IPS-18a (cell line): Measurements from ENCODE around the gene PHEX.

Experiments used
- H3K27ac ChIP-seq: one replicate; pipeline ENCODE4 v1.5.1; 2013; ENCODE audit warnings: low read length
- H3K27me3 ChIP-seq: one replicate; pipeline ENCODE4 v1.6.1; 2013; ENCODE audit warnings: mild to moderate bottlenecking, low read length; ENCODE audit not compliant: control insufficient read depth, insufficient read depth
- H3K36me3 ChIP-seq: one replicate; pipeline ENCODE4 v1.6.1; 2013; ENCODE audit warnings: low read depth, low read length; ENCODE audit not compliant: control insufficient read depth
- H3K4me1 ChIP-seq: one replicate; pipeline ENCODE4 v1.6.1; 2013; ENCODE audit warnings: low read depth, low read length; ENCODE audit not compliant: control insufficient read depth
- H3K4me3 ChIP-seq: one replicate; pipeline ENCODE4 v1.5.1; 2013; ENCODE audit warnings: low read length
- H3K9ac ChIP-seq: one replicate; pipeline ENCODE4 v1.6.1; 2013; ENCODE audit warnings: mild to moderate bottlenecking, low read length, moderate library complexity
- H3K9me3 ChIP-seq: one replicate; pipeline ENCODE4 v1.6.1; 2013; ENCODE audit warnings: low read depth, low read length; ENCODE audit not compliant: control insufficient read depth

The PHEX gene

DNA sequence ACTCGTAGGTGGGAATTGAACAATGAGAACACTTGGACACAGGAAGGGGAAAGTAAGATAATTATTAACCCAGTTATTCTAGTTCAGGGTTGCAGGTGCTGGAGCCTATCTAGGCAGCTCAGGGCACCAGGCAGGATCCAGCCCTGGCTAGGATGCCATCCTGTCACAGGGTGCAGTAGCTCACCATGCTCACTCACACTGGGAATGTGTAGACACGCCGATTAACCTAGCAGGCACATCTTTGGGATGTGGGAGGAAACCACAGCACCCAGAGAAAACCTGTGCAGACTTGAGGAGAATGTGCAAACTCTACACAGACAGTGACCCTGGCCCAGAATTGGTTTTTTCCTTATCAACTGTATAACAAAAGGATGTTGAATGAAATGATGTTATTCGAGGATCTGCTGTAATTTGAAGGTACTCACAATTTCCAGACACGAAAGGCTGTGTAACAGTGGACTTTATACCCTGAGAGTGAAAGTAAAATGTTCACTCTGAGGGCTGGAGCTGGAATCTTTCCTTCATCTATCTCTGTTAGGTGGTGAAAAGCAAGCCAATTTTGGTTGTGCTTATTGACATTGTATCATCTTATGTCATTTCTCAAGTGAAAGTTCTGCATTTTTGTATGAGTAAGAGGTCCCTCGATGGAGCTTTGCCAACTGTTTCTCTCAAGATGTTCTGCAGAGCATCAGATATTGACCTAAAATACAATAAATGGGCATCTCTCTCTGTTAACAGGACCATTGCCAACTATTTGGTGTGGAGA, 78.8 kb downstream of the PHEX start:
- no peaks in the 10 kb centered on the region for H3K4me1 ChIP-seq
- H3K9ac ChIP-seq: no peak overlapping the region
- no peaks in the 10 kb centered on the region for H3K27me3 ChIP-seq
- H3K9me3 ChIP-seq: peaks cover 3% of the 10 kb centered on the region
- no peaks in the 10 kb centered on the region for H3K36me3 ChIP-seq
- H3K4me3 ChIP-seq: no peak overlapping the region
- H3K27ac ChIP-seq: no peak overlapping the region

DNA sequence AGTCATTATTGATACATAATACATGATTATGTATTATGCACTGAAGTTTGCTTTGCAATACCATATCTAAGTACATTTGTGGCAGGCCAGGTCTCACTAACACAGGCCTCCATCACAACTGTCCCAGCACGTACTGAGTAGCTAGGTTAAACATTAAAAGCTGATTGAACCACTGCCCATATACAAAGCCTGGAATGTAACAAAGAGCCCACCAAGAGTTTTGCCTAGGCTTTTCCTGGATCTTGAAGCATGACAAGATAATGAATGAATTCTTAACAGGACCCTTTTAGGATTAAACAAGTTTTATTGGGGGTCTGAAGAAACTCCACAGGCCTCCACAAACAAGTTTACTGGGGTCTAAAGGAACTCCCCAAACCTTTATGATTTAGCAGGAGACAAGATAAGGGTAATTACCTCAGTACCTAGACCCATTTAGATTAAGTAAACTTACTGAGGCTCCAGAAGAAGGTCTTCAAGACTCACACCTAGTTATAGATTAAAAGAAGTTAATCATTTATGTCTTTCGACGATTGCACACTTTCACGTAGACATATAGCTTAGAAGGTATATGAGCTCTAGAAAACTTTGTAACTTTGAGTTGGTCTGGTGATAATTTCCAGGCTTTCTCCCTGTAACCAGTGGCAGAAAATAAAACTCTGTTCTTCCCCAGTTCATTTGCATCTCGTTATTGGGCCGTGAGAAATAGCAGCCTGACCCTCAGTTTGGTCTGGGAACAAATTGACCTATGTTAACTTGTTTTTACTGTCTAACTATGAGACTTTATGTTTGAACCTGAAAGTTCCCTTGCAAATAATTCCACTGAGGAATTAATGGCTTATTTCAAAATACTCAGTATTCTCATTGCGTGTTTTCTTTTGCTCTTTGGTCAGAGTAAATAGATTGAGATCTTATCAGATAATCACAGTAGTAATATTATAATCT, 84.8 kb downstream of the PHEX start:
- Histone ChIP-seq H3K9ac (no peak overlapping the region), H3K27ac (no peak overlapping the region), H3K4me3 (no peak overlapping the region), H3K4me1 (no peaks in the 10 kb centered on the region), H3K27me3 (no peaks in the 10 kb centered on the region), H3K36me3 (no peaks in the 10 kb centered on the region), H3K9me3 (peaks cover 8% of the 10 kb centered on the region)

DNA sequence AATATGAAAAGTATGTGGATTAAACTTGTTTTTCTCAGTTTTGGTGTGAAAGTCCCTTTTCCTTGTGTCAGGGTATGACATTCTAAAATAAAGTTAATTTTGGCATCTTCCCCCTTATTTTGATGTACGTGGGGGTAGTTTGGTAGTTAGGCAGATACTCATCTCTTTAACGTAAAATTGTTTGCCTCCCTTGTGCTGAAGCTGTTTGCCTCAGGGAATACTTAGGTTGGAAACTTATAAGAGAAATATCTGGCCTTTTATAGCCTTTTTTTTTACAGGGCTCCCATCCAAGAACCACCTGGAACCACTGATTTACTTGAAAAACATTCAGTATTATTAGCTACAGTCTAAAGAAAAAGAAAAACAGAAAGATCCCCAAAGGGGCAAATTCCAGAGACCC, 85.5 kb downstream of the PHEX start:
- H3K27ac ChIP-seq: no peak overlapping the region
- H3K9me3 ChIP-seq: peaks cover 8% of the 10 kb centered on the region
- H3K4me1 ChIP-seq: no peaks in the 10 kb centered on the region
- H3K4me3 ChIP-seq: no peak overlapping the region
- no peak overlapping the region for H3K9ac ChIP-seq
- no peaks in the 10 kb centered on the region for H3K27me3 ChIP-seq
- no peaks in the 10 kb centered on the region for H3K36me3 ChIP-seq

DNA sequence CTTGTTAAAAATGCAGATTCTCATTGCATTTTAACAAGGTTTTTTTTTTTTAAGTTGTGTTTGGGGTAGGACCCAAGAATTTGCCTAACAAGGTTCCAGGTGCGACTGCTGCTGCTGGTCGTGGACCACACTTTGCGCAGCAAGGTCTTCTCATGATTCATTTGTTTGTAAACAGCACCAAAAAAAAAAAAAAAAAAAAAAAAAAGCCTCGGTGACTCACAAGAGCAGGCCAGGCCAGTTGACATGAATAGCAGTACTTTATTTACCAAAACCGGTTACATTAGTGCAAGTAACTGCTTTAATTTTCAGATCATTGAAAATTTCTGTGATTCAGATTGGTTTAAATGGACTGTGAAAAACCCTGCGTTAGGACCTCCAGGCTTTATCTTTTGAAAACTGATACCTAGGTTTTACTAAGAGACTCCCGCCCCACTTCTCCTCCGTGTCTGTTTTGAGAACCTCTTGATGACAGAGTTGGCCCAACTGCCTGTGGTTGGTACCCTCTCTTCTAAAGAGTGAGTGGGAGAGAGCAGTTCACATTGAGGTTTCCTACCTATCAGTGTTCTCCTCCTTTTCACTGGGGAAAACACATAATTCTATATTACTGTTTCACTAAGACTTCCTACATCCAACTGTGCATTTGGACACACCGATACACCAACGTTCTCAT, 86.2 kb downstream of the PHEX start:
- H3K36me3 ChIP-seq: no peaks in the 10 kb centered on the region
- H3K27me3 ChIP-seq: no peaks in the 10 kb centered on the region
- no peaks in the 10 kb centered on the region for H3K4me1 ChIP-seq
- H3K4me3 ChIP-seq: no peak overlapping the region
- H3K9ac ChIP-seq: no peak overlapping the region
- H3K9me3 ChIP-seq: peaks cover 8% of the 10 kb centered on the region
- H3K27ac ChIP-seq: no peak overlapping the region

DNA sequence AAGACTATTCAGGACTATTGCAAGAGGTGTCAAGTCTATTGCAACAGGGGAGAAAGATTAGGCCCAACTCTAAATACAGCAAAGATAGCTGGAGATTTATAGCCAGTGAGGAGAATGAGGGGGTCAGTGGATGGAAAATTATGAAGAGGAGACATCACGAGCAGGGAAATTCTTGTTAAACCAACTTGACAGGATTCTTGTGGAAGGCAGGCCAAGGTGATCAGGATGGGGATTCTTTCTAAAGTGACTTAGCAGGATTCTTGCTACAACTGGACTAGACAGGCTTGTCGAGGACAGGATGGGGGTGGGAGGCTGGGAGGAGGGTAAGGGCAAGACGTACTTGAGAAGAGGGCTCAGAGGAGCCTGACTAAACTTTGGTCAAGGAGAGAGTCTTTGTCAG, 89.0 kb downstream of the PHEX start:
- no peak overlapping the region for H3K9ac ChIP-seq

DNA sequence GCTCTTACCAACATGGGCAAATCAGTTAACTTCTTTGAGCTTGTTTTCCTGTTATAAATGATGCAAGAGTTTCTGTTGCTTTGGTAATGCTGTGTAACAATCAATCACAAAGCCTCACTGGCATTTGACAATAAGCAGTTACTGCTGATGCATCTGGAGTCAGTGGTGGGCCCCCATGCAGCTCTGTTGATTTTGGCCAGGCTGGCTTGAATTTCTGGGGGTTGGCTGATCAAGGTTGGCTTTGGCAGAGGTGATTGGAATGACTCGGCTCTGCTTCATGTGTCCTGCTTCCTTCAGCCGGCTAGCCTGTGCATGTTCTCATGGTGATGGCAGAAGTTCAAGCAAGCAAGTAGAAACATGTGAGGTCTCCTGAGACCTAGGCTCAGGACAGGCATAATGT, 90.4 kb downstream of the PHEX start:
- peaks cover 5% of the 10 kb centered on the region for H3K9me3 ChIP-seq
- H3K4me3 ChIP-seq: no peak overlapping the region
- no peaks in the 10 kb centered on the region for H3K36me3 ChIP-seq
- H3K27me3 ChIP-seq: no peaks in the 10 kb centered on the region
- no peak overlapping the region for H3K9ac ChIP-seq
- no peak overlapping the region for H3K27ac ChIP-seq
- H3K4me1 ChIP-seq: no peaks in the 10 kb centered on the region

More for the DNA sequence above, 89.0 kb downstream of the PHEX start:
- no peak overlapping the region for H3K4me3 ChIP-seq
- no peaks in the 10 kb centered on the region for H3K36me3 ChIP-seq
- H3K27me3 ChIP-seq: no peaks in the 10 kb centered on the region
- no peaks in the 10 kb centered on the region for H3K4me1 ChIP-seq
- peaks cover 7% of the 10 kb centered on the region for H3K9me3 ChIP-seq
- no peak overlapping the region for H3K27ac ChIP-seq

DNA sequence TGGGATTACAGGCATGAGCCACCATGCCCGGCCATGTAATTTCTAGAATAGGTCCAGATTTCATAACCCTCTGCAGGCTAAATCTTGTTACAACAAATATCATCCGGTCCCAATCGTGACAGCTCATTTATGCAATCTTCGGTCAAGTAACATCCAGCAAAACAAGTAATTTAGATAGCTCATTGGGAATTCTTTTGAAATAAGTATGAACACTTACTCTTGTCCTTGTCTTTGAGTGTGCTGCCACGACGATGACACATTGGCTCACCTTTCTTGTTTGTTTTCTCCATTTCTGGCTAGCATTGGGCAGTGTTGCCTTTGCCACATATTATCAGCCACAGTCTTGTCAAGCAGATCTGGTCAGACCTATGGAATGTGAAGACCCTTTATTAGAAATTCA, 92.0 kb downstream of the PHEX start:
- Histone ChIP-seq H3K36me3 (no peaks in the 10 kb centered on the region), H3K27ac (no peak overlapping the region), H3K27me3 (no peaks in the 10 kb centered on the region), H3K9ac (no peak overlapping the region), H3K4me3 (no peak overlapping the region), H3K9me3 (peaks cover 5% of the 10 kb centered on the region), H3K4me1 (no peaks in the 10 kb centered on the region)

DNA sequence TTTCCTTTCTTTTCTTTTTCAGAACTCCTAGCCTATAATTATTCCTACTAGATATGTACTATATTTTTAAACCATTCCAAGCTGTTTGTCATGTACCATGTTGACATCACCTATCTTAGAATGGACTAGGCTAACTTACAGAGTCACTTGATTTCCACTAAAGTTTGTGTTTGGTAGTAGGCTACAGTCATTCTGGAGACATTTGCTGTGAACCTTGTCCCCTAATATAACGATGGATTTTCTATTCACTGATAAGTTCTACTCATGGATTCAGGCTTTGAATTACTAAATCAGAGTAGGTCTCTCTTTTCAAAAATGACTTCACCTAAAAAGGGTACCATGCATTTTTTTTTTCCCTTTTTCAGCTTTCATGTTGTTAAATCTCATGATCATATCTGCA, 93.4 kb downstream of the PHEX start:
- Histone ChIP-seq H3K9me3 (peaks cover 7% of the 10 kb centered on the region), H3K4me1 (peaks cover 3% of the 10 kb centered on the region), H3K27ac (no peak overlapping the region), H3K36me3 (no peaks in the 10 kb centered on the region), H3K4me3 (no peak overlapping the region), H3K9ac (no peak overlapping the region), H3K27me3 (no peaks in the 10 kb centered on the region)

DNA sequence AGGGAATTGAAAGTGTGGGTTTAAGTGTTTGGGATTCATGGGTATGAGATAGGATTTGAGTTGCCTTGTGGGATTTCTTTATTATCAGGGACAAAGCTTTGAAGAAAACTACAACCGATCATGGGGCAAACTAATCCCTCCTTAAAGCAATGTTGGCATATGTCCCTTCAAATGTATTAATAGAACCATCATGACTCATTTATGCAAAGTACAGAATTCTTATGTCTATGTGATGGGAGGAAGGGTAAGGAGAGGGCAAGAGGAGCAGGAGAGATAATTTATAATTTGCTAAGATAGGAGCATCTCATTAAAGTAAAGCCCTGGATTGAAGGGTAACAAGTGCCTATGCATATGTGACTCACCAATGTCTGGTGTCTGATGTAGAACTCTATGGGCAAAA, 94.2 kb downstream of the PHEX start:
- Histone ChIP-seq H3K4me3 (no peak overlapping the region), H3K9ac (no peak overlapping the region), H3K36me3 (no peaks in the 10 kb centered on the region), H3K27ac (no peak overlapping the region), H3K9me3 (peaks cover 9% of the 10 kb centered on the region), H3K27me3 (no peaks in the 10 kb centered on the region), H3K4me1 (peaks cover 3% of the 10 kb centered on the region)

DNA sequence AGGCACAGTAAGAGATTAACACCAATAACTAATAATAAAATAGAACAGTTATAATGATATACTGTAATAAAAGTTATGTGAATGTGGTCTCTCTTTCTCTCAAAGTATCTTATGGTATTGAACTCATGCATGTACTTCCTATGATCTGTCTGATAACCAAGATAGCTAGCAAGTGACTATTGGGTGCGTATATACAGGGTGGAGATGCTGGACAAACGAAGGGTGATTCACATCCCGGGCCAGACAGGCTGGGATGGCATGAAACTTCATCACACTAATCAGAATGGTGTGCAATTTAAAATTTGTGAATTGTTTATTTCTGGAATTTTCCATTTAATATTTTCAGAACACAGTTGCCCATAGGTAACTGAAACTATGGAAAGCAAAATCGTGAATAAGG, 96.8 kb downstream of the PHEX start:
- Histone ChIP-seq H3K36me3 (no peaks in the 10 kb centered on the region), H3K4me1 (peaks cover 3% of the 10 kb centered on the region), H3K9ac (no peak overlapping the region), H3K27me3 (no peaks in the 10 kb centered on the region), H3K27ac (no peak overlapping the region), H3K9me3 (peaks cover 9% of the 10 kb centered on the region), H3K4me3 (no peak overlapping the region)

DNA sequence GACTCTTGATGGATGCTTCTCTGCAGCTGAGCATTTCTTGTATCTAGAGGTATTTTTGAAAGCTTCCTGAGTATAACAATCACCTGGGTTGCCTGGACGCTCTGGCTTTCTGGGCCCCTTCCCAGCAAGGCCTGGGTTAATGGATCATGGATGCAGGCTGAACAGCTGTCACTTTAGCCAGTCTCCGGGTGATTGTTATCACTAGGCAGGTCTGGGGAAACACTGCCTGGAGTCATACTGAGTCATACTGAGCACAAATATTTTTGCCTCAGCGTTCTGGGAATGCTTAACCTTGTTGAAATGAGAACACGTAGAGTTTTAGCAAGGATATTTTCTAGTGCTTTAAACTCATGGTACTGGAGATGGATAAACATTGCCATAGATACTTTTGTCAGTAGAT, 102.6 kb downstream of the PHEX start:
- Histone ChIP-seq H3K4me3 (no peak overlapping the region), H3K9ac (no peak overlapping the region), H3K27ac (no peak overlapping the region)

More for the DNA sequence above, 102.6 kb downstream of the PHEX start:
- Histone ChIP-seq H3K4me1 (peaks cover 1% of the 10 kb centered on the region), H3K9me3 (peaks cover 3% of the 10 kb centered on the region), H3K36me3 (no peaks in the 10 kb centered on the region), H3K27me3 (no peaks in the 10 kb centered on the region)
